GM10847 (cell line): ENCODE results near the gene PLCB4.

ENCODE experiments used
- POLR2A ChIP-seq: IDR thresholded peaks from 2 replicates; pipeline ENCODE4 v1.6.1; 2011; ENCODE audit not compliant: insufficient read length; ENCODE audit errors: extremely low read depth

PLCB4 gene

DNA sequence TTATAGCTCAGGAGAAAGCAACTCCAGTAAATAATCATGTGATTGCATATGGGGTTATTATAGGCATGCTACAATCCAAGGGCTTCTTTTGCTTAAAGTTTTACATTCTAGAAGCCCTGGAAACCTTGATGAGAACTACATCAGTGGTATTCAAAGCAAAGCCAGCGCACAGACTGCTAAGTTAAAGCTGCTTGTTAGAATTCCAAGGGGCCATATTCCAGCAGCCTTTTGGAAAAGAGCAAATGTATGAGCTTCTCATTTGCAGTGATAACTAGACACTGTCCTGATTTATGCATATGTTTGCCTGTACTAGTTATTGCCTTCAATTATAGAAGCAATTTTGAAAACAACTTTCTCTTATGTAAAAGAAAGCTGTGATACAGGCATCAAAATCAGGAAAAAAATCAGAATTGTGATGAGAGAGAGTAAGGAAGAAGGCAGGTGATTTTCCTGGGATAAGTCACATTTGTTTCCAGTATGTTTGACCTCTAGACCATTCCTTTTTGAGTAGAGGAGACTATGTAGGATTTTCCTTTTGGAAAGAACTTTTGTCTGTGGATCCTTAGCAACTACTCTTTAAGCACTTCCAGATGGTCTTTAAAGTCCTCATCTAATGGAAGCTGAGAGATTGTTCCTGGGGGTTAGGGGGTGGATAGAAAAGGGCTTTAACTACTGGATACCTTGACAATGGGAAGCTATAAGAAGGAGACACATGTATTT, 159.2 kb downstream of the PLCB4 start:
- no peak for TF ChIP-seq POLR2A

GRCh38 chr20:9228774-9229450, 160.0 kb downstream of the PLCB4 start:
- no peak for TF ChIP-seq POLR2A

- no peak for TF ChIP-seq POLR2A
Observed at GRCh38 chr20:9230406-9230805, 161.5 kb downstream of the PLCB4 start.

GRCh38 chr20:9233804-9234203, 164.9 kb downstream of the PLCB4 start:
- TF ChIP-seq POLR2A, result no peak

GRCh38 chr20:9235518-9235917, 166.6 kb downstream of the PLCB4 start:
- TF ChIP-seq POLR2A, result no peak

DNA sequence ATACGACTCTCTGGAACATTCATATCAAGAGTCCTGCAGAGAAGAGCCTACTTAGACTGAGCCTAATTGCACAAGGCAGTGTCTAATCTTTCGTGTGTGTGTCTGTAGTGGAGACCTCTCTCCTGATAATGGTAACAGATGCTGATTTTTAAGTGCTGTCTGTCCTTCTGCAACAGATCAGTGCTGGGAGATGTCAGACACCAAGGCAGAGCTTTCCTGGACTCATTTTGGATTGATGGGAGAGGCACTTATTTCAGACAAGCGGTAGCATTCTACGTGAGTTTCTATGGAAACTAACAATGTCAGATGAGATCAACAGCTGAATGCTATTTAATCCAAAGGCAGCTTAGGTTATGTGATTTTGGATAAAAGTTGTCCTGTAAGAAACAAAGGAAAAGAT, 167.6 kb downstream of the PLCB4 start:
- TF ChIP-seq POLR2A, result no peak

DNA sequence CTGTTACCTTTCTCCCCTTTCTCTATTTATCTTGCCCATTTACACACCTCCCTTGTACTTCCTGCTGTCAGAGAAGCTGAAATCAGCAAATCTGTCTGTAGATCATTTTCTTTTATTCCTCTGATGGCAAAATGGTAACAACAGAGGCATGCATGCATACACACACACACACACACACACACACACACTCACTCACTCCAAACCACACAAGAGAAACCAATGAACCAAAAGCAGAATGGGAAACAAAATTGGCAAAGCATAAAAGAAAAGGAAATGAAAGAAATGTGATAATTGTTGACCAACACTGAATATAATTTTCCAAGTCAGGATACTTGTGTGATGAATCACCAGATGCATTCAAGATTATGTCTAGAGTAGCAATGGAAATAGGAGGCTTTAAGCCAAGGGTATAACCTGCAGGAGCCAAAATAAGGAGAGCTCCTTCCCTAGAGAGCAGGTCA, 172.4 kb downstream of the PLCB4 start:
- TF ChIP-seq POLR2A, result no peak

DNA sequence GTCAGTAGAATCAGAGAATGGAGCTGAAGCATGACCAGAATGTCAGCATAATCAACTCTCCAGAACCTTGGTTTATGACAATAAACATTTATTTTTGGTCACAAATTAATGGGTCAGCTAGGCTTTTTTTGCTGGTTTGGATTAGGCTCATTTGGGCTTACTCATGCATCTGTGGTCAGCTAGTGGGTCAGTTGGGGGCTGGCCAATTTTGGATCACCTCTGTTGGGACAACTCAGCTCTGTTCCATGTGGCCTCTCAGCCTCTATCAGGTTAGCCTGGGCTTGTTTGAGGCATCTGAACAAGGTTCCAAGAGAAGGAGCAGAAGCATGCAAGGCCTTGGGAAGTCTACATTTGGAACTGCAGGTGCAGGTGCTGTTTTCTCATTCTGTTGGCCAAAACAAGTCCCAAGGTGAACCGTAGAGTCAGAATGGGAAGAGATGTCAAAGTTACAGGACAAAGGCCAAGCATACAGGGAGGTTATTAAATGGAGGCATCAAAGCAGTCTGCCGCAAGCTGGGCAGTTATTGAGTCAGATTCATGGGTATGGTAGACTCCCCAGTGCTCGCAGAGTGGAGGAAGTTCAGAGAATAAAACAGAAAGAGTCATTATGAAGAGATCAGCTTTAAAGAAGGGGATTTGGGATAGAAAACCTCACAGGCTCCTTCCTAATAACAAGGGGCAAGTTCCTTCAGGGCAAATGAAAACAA, 173.0 kb downstream of the PLCB4 start:
- no peak for TF ChIP-seq POLR2A

- no peak for TF ChIP-seq POLR2A
Observed at GRCh38 chr20:9243986-9244385, 175.1 kb downstream of the PLCB4 start.

DNA sequence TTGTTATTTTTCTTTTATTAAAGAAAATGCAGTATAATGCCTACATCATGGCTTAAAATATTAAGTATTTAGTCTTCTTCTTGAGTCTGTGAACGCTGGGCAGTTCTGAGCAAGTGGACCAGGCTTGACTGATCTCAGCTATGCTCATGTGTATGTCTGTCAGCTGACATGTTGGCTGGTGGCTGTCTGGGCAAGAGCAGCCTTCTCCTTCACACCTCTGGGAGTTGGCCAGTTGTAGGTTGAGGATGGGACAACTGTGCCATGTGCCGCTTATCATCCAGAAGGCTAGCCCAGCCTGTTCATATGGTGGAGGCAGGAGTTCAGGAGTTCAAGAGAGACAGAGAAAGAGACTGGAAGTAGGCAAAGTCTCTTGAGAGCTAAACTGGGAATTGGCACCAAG, 175.9 kb downstream of the PLCB4 start:
- TF ChIP-seq POLR2A, result no peak

DNA sequence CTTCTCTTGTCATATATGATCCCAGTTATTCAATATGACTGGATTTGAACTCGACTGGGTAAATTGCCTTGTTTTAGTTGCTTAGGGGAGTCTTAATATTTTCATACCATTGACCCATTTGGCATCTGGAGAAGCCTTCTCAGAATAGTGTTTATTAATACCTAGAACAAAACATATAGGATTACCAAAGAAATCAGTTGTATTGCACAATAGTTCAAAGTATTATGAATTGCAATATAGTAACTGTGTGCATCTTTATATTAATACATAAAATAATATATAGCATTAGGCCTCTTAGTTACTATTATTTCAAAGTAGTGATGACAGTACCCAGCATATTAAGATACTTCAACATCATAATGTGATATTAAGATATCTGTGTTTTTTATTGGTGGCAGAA, 177.8 kb downstream of the PLCB4 start:
- TF ChIP-seq POLR2A, result no peak

DNA sequence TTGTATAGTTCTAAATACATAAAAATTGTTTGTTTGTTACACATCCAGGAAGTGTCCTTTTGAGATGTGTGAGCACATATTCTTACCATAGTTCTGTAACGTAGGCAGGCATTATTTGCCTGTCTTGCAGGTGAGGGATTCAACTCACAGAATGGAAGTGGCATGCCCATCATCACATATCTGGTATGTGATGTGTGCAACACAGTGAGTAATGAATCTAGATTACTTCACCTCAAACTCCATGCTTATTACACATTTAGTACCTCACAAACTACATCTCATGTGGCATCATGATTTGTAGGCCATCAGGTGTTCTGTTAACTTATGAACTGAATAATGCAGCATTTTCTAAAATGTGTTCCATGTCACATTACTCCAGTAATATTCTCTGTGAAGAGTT, 181.6 kb downstream of the PLCB4 start:
- TF ChIP-seq POLR2A, result no peak

DNA sequence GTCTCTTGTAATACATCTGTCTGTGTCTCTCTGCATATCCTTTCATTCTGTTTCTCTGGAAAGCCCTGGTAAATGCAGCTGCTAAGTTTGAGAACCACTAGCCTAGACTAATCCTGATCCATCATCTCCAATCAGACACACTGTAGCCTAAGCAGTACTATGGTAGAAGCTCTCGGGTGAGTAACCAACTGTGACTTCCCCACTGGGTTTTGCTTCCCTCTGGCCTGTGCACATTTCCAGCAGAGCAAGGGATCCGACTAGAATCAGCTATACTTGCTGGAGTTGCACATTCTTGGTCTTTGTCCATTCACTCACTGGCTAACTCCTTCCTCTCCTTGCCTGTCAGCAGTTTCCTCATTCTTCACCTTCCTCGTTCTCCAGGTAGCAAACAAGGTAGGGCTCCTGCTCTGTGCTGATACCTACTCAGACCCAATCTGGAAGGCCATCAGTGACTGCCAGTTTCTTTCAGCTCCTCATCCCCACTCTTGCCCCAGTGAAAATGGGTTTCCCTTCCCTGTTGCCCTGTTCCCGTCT, 184.2 kb downstream of the PLCB4 start:
- no peak for TF ChIP-seq POLR2A

GRCh38 chr20:9255171-9255570, 186.3 kb downstream of the PLCB4 start:
- no peak for TF ChIP-seq POLR2A

DNA sequence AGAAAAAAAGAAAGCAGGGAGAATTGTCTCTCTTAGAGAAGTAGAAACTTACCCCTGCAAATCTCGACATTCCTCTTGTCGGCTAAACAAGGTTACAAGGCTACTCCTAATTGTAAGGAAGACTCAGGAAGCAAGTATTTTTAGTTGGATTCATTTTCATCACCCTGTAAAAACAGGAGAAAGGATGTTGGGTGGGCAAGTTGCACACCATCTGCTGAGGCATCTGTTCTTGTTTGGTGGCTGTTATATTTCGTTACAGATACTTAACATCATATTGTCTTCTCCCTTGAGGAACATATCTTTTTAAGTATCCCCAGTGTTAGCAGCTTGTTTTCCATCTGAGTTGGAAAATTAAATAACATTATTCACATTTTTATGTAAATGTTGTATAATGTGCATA, 187.5 kb downstream of the PLCB4 start:
- no peak for TF ChIP-seq POLR2A

DNA sequence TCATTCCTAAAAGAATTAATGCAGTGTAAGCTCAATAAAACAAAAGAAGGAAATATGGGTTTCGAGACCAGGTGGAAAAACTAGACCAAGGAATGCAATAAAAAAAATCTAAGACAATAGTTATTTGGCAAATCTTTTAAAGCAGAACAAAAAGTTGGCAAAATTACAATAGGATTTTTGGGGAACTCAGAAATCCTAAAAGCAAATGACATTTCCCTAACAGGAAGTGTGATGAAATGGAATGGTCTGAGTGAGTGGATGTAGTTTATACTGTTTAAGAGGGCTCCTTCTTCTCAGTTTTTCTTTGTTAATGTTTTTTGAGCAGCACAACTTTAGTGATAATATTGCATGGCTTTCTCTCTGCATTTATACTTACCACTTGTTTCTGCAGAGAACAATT, 190.0 kb downstream of the PLCB4 start:
- TF ChIP-seq POLR2A, result no peak

DNA sequence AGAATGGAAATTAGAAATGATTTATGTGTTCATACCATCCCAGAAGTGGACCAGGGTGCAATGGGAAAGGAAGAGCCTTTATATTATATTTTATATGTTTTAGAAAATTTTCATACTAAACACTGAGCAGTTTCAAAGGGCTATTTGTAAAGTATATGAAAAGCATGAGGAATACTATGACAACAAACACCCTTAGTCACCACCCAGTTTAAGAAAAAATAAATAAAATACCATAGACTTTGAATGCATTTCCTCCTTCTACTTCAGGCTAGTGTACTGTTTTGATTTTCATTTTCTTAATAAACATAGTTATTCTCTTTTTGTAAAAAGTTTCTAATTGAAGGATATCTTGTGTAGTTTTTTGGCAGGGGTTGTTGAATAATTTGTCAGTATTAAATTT, 191.1 kb downstream of the PLCB4 start:
- TF ChIP-seq POLR2A, result no peak

GRCh38 chr20:9261781-9262180, 192.9 kb downstream of the PLCB4 start:
- no peak for TF ChIP-seq POLR2A
